CD4-positive, alpha-beta T cell treated with Interferon gamma for 1 hour (primary cell): ENCODE results near the gene MT1E.

Experiments
- DNase-seq: peaks from one replicate; pipeline ENCODE4 v3.0.0-alpha.2; 2020

MT1E gene

DNA sequence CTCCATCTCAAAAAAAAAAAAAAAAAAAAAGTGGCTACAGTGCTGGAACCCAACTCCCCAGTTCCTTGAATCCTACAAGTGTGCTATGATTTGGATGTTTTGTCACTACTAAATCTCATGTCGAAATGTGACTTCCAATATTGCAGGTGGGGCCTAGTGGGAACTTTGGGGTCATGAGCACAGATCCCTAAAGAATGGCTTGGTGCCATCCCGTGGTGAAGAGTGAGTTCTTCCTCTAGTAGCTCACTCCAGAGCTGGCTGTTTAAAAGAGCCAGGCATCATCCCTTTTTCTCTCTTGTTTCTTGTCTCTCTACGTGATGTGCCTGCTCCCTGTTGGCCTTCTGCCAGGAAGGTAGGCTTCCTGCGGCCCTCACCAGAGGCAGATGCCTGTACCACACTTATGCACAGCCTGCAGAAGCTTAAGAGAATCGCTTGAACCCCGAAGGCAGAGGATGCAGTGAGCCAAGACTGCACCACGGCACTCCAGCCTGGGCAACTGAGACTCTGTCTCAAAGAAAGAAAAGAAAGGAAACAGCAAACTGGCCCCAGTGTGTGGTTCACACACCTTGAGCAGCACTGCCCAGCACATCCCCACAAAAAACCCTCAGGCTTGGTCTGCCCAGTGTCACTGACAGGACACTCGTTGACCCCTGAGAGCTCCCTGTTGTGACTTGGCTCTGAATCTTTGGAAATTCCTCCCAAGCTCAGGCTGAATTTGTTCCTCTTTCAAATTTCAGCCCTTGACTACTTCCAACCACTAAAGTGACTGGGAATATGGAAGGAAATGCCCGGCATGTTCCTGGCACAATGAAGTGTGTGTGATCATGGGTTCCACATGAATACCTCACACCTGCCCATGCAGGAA lies 3.1 kb downstream of the MT1E start:
- no peak for DNase-seq

- DNase-seq: no peak
These were observed 4.0 kb downstream of the MT1E start for GRCh38 chr16:56629531-56629930.

GRCh38 chr16:56630134-56630533 lies 4.6 kb downstream of the MT1E start:
- no peak for DNase-seq

DNA sequence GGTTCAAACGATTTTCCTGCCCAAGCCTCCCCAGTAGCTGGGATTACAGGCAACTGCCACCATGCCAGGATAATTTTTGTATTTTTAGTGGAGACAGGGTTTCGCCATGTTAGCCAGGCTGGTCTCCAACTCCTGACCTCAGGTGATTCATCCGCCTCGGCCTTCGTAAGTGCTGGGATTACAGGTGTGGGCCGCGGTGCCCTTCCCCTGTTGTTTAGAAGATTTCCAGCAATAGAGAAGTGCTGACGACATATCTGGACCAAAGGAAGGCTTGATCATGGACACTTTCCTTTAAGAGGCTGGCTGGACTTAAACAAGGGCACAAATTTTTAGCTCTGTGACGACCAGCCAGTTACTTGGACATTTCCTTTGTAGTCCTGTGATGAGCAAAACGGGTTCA lies 5.6 kb downstream of the MT1E start:
- DNase-seq: no peak

GRCh38 chr16:56631832-56632155 lies 6.2 kb downstream of the MT1E start:
- no peak for DNase-seq

DNA sequence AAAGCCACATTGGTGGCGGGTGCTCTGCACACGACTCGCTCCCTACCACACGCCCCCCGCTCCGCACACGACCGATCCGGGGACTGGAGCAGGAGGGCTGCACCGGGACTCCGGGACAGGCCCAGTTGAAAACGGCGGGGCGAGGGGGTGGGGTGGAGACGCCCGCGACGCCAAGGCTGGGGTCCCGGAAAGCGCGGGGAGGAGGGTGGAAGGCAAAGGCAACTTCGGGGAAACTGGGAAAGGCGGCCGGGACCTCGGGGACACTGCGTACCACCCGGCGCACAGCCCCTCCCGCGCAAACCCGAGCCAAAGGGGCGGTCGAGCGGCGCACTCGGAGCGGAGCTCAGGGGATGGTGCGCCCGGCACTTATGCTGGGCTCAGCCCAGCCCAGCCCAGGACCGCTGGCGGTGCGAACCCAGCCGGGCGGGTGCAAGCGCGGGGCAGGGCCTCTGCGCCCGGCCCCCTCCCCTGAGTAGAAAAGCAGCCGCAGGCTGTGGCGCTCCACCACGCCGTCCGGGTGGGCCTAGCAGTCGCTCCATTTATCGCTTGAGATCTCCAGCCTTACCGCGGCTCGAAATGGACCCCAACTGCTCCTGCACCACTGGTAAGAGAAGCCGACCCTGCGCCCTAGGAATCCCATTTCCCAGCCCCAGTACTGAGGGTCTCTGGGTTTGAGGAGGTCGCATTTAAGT lies 6.7 kb downstream of the MT1E start, which contains the start of gene MT1M:
Gene MT1M, plus strand, starts transcription at position 504 of the 692 bp plus-strand sequence. Its CDS starts 73 bp downstream, at position 577.
- no peak for DNase-seq

GRCh38 chr16:56632848-56633365 lies 7.3 kb downstream of the MT1E start:
- DNase-seq: no peak

DNA sequence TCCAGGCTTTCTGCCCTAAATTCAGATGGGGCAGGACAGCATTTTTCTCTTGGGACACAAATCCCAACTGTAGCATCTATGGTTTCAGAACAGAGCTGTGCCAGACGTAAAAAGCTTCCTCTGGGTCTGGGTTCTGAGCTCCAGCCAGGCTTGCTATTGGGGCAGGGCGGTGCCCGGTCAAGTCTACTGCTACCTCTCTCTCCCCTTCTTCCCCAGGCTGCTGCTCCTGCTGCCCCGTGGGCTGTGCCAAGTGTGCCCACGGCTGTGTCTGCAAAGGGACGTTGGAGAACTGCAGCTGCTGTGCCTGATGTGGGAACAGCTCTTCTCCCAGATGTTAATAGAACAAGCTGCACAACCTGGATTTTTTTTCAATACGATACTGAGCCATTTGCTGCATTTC lies 8.0 kb downstream of the MT1E start:
- no peak for DNase-seq

DNA sequence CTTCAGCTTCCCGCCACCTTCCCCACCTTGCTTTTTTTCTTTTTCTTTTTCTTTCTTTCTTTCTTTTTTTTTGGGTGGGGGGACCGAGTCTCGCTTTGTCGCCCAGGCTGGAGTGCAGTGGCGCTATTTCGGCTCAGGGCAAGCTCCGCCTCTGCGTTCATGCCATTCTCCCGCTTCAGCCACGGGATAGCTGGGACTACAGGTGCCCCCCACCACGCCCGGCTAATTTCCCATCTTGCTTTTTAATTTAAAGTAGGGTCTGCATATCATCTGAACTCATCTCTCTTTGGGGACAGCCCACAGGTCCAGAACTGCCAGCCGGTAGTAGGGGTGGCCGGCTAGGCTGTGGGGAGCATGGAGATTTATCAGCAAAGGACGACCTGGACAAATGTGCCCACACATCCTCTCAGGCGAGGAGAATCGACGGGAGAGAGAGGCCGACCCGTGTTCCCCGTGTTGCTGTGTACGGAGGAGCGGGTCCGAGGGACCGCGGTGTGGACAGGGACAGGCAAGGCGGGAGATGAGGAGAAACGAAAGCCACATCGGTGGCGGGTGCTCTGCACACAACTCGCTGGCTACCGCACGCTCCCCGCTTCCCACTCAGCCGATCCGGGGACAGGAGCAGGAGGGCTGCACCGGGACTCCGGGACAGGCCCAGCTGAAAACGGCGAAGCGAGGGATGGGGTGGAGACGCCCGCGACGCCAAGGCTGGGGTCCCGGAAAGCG lies 9.3 kb downstream of the MT1E start:
- DNase-seq: no peak

DNA sequence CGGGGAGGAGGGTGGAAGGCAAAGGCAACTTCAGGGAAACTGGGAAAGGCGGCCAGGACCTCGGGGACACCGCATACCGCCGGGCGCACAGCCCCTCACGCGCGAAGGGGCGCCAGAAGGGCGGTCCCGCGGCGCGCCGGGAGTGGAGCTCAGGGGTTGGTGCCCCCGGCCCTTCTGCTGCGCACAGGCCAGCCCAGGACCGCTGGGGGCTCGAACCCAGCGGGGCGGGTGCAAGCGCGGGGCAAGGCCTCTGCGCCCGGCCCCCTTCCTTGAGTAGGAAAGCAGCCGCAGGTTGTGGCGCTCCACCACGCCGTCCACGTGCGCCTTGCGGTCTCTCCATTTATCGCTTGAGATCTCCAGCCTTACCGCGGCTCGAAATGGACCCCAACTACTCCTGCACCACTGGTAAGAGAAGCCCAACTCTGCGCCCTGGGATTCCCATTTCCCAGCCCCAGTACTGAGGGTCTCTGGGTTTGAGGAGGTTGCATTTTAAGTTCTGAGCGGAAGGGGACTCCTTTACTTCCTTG lies 9.9 kb downstream of the MT1E start:
- no peak for DNase-seq

DNA sequence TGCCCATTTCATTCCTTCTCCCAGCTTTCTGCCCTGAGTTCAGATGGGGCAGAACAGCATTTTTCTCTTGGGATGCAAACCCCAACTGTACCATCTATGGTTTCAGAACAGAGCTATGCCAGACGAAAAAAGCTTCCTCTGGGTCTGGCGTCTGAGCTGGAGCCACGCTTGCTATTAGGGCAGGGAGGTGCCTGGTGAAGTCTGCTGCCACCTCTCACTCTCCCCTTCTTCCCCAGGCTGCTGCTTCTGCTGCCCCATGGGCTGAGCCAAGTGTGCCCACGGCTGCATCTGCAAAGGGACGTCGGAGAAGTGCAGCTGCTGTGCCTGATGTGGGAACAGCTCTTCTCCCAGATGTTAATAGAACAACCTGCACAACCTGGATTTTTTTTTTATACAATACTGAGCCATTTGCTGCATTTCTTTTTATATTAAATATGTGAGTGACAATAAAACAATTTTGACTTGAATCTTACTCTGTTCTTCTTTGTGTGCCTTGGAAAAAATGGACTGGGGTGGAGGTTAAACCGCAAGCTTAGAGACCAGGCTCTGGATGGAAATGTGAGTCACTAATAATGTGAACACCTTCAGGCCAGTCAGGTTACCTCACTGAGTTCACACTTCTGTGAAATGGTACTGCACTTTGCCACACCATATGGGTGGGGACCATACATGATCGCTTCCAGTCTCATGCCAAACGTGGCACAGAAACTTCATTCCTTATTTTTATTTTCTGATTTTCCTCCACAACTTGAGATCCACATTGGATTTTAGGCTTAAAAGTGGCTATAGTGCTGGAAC lies 11.2 kb downstream of the MT1E start:
- no peak for DNase-seq

- DNase-seq: no peak
These were observed 12.5 kb downstream of the MT1E start, which contains the start of gene MT1A for GRCh38 chr16:56637814-56638750. TSS of gene MT1A (plus strand) at chr16:56638666. CDS start at chr16:56638739, 73 bp downstream.

- no peak for DNase-seq
These were observed 13.5 kb downstream of the MT1E start for GRCh38 chr16:56639045-56639444.

DNA sequence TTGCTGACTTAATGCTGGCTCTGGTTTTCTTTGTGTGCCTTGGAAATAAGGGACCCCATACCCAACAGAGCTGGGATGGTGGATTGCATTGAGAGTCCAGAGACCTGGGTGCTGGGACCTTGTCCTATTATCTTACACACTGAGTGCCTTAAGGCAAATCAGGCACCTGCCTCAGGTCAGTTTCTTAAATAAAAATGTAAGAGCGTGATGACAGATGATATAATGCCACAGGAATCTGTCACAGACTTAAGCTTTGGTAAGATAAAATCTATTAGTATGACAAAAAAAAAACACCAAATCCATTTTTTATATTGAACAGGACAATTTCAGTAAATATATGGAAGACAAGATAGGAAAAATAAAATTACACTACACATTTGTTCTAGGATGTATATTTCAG lies 14.5 kb downstream of the MT1E start:
- DNase-seq: no peak

DNA sequence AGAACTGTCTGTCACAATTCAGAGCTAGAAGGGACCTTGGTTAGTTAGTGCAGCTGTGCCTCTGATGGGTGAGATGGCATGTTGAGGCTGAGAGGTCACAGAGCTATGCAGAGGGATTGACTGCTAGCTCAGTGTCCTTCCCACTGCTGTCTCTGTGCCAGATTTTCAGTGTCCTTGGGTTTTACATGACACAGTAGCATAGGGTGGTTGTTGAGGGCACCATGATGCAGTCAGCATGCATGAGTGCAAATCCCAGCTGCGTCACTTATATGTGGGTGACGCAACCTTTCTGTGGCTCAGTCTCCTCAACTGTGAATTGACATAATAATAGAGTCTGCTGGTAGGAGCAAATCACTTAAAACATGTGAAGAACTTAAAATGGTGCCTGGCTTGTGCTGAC lies 15.6 kb downstream of the MT1E start:
- no peak for DNase-seq

DNA sequence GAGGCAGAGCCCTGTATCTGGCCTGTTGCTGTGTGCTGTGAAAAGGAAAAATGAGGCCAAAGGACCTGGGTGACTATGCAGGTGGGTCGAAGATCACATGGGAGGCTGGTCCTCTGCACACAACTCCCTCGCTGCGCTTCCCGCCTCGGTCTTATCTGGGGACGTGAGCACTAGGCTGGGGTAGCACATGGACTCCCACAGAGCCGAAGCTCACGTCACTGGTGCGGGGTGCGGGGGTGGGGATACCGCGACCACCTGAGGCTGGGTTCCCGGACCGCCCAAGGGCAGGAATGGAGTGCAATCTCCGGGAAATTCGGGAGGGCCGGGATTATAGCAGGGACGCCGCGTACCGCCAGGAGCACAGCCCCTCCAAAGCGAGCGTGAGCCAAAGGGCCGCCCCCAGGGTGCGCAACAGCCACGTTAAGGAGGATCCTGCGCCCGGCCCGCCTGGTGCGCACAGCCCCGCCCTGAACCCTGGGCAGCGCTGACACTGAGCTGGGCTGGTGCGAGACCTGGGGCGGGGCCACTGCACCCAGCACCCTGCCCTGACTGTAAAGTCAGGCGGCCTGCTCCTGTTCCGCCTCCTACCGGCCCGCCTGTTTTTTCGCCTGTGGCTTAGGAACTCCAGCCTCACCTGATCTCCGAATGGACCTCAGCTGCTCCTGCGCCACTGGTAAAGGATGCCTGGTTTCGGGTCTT lies 17.6 kb downstream of the MT1E start:
- peak; percentile 74 for DNase-seq

GRCh38 chr16:56643833-56644232 lies 18.3 kb downstream of the MT1E start:
- DNase-seq: no peak

- DNase-seq: no peak
These were observed 19.7 kb downstream of the MT1E start for GRCh38 chr16:56645311-56645710.

- no peak for DNase-seq
These were observed 20.3 kb downstream of the MT1E start for GRCh38 chr16:56645838-56646237.

DNA sequence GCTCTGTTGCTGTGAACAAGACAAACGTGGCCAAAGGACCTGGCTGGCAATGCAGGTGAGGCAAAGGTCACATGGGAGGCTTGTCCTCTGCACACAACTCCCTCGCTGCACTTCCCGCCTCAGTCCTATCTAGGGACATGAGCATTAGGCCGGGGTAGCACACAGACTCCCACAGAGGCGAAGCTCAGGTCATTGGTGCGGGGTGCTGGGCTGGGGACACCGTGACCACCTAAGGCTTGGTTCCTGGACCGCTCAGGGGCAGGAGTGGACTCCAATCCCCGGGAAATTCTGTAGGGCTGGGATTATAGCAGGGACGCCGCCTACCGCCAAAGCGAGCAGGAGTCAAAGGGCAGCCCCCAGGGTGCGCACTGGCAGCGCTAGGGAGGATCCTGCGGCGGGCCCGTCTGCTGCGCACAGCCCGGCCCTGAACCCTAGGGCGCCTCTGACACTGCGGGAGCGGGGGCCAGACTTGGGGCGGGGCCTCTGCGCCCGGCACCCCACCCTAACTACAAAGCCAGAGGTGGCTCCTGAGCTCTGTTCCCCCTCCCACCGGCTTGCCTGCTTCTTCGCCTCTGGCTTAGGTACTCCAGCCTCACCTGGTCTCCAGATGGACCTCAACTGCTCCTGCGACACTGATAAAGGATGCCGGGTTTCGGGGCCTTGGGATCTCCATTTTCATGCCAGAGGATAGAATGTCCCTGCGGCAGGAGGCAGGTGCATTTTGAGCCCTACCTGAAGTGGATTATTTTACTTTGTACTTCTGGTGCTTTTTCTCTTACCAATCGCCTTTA lies 22.3 kb downstream of the MT1E start:
- DNase-seq: no peak
